ENCODE measurements around the gene ZNF550.
A peak's percentile ranks its signal among the peaks of the same experiment; 100 is the strongest.

The ZNF550 gene

DNA sequence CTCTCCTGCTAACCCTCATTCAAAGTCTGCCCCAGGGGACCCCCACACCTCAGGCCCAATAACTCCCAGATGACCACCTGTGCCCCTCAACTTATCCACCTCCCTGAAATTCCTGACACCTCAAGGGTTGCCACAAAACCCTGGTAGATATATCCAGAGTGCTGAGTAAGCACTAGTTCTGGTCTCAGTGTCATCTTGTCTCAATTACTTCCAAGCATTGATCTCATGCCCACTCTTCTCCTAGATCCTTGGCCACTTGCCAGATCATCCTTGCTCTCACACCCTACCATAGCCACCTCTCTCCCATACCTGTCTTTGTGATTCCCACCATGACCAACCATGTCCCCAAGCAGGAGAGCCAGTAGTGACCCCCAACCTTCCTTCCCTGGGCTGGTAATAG, 17.0 kb upstream of the ZNF550 start:
- no peak overlapping the region for H3K9ac ChIP-seq (ENCODE audit: low read length in 5 of 5)
- H3K4me3 ChIP-seq (ENCODE audit: low read depth in 1 of 5, low read length in 5 of 5): peak overlapping the region; percentile 32 to 93 (median 59)
- H3K9me3 ChIP-seq (ENCODE audit: control insufficient read depth in 5 of 5, low read length in 5 of 5): peaks cover 52 to 60% (median 59%) of the 10 kb centered on the region in 5 donors
- peaks cover 14 to 18% (median 16%) of the 10 kb centered on the region in 5 donors for H3K4me1 ChIP-seq (ENCODE audit: control insufficient read depth in 5 of 5, insufficient read depth in 5 of 5, low read length in 5 of 5)
- peaks cover 0 to 10% (median 0%) of the 10 kb centered on the region in 5 donors for H3K27me3 ChIP-seq (ENCODE audit: control insufficient read depth in 5 of 5, insufficient read depth in 4 of 5, low read length in 5 of 5)
- H3K36me3 ChIP-seq (ENCODE audit: control insufficient read depth in 5 of 5, insufficient read depth in 5 of 5, low read length in 5 of 5): peaks cover 32 to 53% (median 48%) of the 10 kb centered on the region in 5 donors
- H3K27ac ChIP-seq (ENCODE audit: low read depth, low read length): no peak overlapping the region

DNA sequence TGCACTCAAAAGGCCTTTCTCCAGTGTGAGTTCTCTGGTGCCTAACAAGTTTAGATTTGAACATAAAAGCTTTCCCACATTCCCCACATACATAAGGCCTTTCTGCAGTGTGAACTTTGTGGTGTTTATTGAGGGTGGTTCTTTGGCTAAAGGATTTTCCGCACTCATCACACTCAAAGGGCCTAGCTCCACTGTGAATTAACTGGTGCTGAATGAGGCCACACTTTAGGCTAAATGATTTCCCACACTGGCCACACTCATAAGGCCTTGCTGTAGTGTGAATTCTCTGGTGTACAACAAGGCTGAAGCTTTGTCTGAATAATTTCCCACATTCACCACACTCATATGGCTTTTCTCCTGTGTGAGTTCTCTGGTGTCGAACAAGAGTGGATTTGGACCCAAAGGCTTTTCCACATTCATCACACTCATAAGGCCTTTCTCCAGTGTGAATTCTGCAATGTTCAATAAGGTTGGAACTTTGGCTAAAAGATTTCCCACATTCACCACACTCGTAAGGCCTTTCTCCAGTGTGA, 12.8 kb upstream of the ZNF550 start:
- peaks cover 69 to 97% (median 93%) of the 10 kb centered on the region in 5 donors for H3K9me3 ChIP-seq (ENCODE audit: control insufficient read depth in 5 of 5, low read length in 5 of 5)
- peak overlapping the region; percentile 26 to 93 (median 45) for H3K4me3 ChIP-seq (ENCODE audit: low read depth in 1 of 5, low read length in 5 of 5)
- H3K36me3 ChIP-seq (ENCODE audit: control insufficient read depth in 5 of 5, insufficient read depth in 5 of 5, low read length in 5 of 5): peaks cover 33 to 58% (median 50%) of the 10 kb centered on the region in 5 donors

DNA sequence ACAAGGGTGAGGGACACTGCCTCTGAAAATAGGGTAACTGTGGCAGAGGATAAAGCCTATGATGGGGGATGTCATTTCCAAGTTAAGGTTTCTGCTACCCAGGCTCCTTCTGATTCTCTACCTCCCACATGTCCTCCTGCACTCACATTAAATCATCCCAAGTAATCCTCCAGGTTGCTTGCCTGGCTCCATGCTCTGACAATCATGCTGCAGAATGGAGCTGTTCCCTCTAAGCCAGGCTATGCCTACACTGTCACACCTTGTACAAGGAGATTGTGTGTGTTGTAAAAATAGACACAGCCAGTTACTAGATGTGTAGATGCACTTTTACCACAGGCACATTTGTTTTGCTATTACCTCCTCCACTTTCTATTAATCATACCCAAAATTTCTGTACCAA, 11.0 kb upstream of the ZNF550 start:
- H3K9me3 ChIP-seq (ENCODE audit: control insufficient read depth in 5 of 5, low read length in 5 of 5): peaks cover 71 to 98% (median 95%) of the 10 kb centered on the region in 5 donors
- peaks cover 33 to 45% (median 40%) of the 10 kb centered on the region in 5 donors for H3K36me3 ChIP-seq (ENCODE audit: control insufficient read depth in 5 of 5, insufficient read depth in 5 of 5, low read length in 5 of 5)
- H3K4me1 ChIP-seq (ENCODE audit: control insufficient read depth in 5 of 5, insufficient read depth in 5 of 5, low read length in 5 of 5): peaks cover 0 to 11% (median 0%) of the 10 kb centered on the region in 5 donors
- peak overlapping the region in 4 of 5 donors; percentile 10 to 93 (median 52) for H3K4me3 ChIP-seq (ENCODE audit: low read depth in 1 of 5, low read length in 5 of 5)
- H3K27ac ChIP-seq (ENCODE audit: low read depth, low read length): no peak overlapping the region
- peaks cover 0 to 10% (median 0%) of the 10 kb centered on the region in 5 donors for H3K27me3 ChIP-seq (ENCODE audit: control insufficient read depth in 5 of 5, insufficient read depth in 4 of 5, low read length in 5 of 5)
- no peak overlapping the region for H3K9ac ChIP-seq (ENCODE audit: low read length in 5 of 5)

More for the DNA sequence above, 12.8 kb upstream of the ZNF550 start:
- Histone ChIP-seq H3K27ac (ENCODE audit: low read depth, low read length) (no peak overlapping the region), H3K4me1 (ENCODE audit: control insufficient read depth in 5 of 5, insufficient read depth in 5 of 5, low read length in 5 of 5) (peaks cover 0 to 11% (median 2%) of the 10 kb centered on the region in 5 donors), H3K27me3 (ENCODE audit: control insufficient read depth in 5 of 5, insufficient read depth in 4 of 5, low read length in 5 of 5) (peaks cover 0 to 10% (median 0%) of the 10 kb centered on the region in 5 donors), H3K9ac (ENCODE audit: low read length in 5 of 5) (peak overlapping the region in 1 of 5 donors; percentile 91)

DNA sequence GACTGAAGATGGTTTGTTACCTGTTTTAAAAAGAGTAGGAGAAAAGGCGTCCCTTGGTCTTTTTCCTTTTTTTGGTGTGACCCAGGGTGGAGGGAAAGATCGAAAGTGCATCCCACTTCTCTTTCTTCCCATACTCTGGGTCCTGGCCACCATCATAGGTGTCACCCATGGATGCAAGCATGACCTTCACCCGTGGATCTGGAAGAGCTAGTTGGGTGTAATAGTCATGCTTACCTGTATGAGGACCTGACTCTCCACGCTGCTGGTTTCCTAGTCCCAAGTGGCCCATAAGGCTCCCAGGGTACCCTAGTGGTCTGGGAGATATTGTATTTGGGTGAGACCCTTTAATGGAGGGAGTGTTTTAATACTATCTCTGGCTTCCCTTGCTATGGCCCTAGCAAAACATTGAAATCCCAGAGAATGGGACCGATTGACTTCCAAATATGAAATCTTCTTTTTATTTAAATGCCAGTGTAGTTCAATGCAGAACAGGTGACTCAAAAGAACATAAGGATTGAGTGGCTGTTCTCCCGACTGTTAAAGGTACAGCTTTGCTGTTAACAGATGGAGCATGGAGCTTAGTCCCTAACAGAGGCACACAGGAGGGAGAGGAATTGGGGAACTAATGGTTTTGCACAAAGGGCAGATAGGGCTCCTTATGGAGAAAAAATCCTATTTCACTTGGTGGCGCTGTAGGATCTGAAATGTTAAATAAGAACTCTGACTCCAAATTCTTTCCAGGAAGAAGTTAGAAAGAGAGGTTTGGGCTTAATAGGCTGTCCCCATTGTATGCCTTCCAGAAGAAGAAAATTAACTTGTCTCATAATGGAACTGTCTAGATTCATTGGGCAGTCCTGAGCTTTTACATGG, 7.0 kb upstream of the ZNF550 start:
- Histone ChIP-seq H3K9ac (ENCODE audit: low read length in 5 of 5) (no peak overlapping the region), H3K9me3 (ENCODE audit: control insufficient read depth in 5 of 5, low read length in 5 of 5) (peaks cover 43 to 86% (median 66%) of the 10 kb centered on the region in 5 donors), H3K36me3 (ENCODE audit: control insufficient read depth in 5 of 5, insufficient read depth in 5 of 5, low read length in 5 of 5) (peaks cover 0 to 4% (median 1%) of the 10 kb centered on the region in 5 donors), H3K4me3 (ENCODE audit: low read depth in 1 of 5, low read length in 5 of 5) (peak overlapping the region; percentile 1 to 49 (median 22)), H3K4me1 (ENCODE audit: control insufficient read depth in 5 of 5, insufficient read depth in 5 of 5, low read length in 5 of 5) (no peaks in the 10 kb centered on the region), H3K27ac (ENCODE audit: low read depth, low read length) (no peak overlapping the region), H3K27me3 (ENCODE audit: control insufficient read depth in 5 of 5, insufficient read depth in 4 of 5, low read length in 5 of 5) (no peaks in the 10 kb centered on the region)

DNA sequence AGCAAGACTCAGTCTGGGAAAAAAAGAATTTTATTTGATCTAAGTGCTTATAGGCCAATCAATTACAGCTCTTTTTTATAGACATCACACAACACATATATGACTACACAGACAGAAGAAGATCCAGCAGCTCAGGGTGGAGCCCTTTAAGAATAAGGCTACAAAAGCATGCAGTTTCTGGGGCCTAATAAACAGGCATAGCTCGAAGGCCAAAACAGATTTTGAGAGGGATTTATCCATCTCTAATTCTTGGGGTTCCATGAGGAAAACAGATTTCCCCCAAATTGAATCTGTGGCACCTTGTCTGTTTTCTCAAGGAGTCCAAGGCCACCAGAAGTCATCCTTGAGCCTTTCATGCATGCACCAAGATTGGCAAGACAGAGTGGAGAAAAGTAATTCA, 3.9 kb upstream of the ZNF550 start:
- Histone ChIP-seq H3K27ac (ENCODE audit: low read depth, low read length) (no peak overlapping the region), H3K9me3 (ENCODE audit: control insufficient read depth in 5 of 5, low read length in 5 of 5) (peaks cover 29 to 57% (median 37%) of the 10 kb centered on the region in 5 donors), H3K27me3 (ENCODE audit: control insufficient read depth in 5 of 5, insufficient read depth in 4 of 5, low read length in 5 of 5) (no peaks in the 10 kb centered on the region), H3K4me3 (ENCODE audit: low read depth in 1 of 5, low read length in 5 of 5) (no peak overlapping the region), H3K4me1 (ENCODE audit: control insufficient read depth in 5 of 5, insufficient read depth in 5 of 5, low read length in 5 of 5) (peaks cover 4 to 20% (median 13%) of the 10 kb centered on the region in 5 donors), H3K9ac (ENCODE audit: low read length in 5 of 5) (no peak overlapping the region), H3K36me3 (ENCODE audit: control insufficient read depth in 5 of 5, insufficient read depth in 5 of 5, low read length in 5 of 5) (no peaks in the 10 kb centered on the region)

DNA sequence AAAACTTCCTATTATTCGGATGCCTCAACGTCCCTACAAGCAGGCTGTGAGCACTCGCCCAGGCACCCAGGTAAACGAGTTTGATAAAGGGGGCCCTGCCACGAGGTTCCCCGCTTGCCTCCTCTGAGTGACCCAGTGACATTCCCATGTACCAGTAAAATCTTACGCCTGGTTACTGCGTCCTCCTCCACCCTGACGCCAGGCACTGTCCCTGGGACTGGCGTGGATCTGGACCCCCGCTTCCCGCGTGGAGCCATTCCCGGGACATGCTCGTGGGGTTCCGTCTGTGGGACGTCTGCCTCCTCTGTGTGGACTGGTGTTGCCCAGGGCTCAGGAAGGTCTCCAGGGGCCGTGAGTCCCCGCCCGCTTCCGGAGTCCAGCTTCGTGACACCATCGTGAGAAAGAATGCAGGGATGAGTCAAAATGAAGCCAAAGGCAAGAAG, 407 bp upstream of the ZNF550 start:
- H3K27me3 ChIP-seq (ENCODE audit: control insufficient read depth in 5 of 5, insufficient read depth in 4 of 5, low read length in 5 of 5): no peaks in the 10 kb centered on the region
- peaks cover 4 to 31% (median 21%) of the 10 kb centered on the region in 5 donors for H3K4me1 ChIP-seq (ENCODE audit: control insufficient read depth in 5 of 5, insufficient read depth in 5 of 5, low read length in 5 of 5)
- H3K9me3 ChIP-seq (ENCODE audit: control insufficient read depth in 5 of 5, low read length in 5 of 5): peaks cover 5 to 31% (median 13%) of the 10 kb centered on the region in 5 donors
- peak overlapping the region; percentile 80 to 99 (median 96) for H3K4me3 ChIP-seq (ENCODE audit: low read depth in 1 of 5, low read length in 5 of 5)
- H3K9ac ChIP-seq (ENCODE audit: low read length in 5 of 5): peak overlapping the region in 4 of 5 donors; percentile 89 to 97 (median 93)
- peak overlapping the region; percentile 67 for H3K27ac ChIP-seq (ENCODE audit: low read depth, low read length)
- peaks cover 6 to 14% (median 14%) of the 10 kb centered on the region in 5 donors for H3K36me3 ChIP-seq (ENCODE audit: control insufficient read depth in 5 of 5, insufficient read depth in 5 of 5, low read length in 5 of 5)

DNA sequence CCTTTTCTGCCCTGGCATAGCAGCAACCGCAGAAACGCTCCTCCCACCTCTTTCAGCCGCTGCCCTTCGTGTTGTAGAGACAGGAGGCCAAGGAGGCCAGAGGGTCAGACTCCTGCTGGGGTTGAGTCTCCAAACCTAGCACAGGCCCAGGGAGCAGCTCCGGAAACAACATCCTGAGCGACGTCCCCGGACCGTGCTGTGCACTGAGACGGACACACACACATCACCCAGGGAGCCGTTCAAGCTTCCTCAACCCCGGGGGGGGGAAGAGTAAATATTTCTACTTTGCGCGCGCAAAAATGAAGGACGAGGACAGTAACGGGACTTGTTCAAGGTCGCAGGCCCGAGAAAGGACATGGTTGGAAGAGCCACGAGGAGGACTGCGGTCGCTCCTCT, 657 bp downstream of the ZNF550 start:
- Histone ChIP-seq H3K27ac (ENCODE audit: low read depth, low read length) (peak overlapping the region; percentile 67), H3K4me3 (ENCODE audit: low read depth in 1 of 5, low read length in 5 of 5) (peak overlapping the region; percentile 92 to 99 (median 96))

DNA sequence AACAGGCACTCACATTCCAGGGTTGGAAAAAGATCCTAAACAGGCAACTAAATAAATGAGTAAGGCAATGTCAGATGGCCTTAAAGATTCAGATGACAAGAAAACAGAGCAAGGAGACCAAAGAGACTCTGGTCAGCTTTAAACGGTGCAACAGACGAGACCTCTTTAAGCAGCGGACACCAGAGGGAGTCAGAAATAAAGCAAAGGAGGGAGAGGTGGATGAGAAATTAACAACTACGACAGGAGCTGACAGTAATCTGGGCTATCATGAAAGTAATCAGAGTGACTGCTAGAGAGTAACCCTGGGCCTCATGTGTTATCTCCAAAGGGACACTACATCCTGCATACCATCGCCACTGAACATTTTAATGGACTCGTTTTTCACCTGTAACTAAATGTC, 1.1 kb downstream of the ZNF550 start:
- no peak overlapping the region for H3K27ac ChIP-seq (ENCODE audit: low read depth, low read length)
- peaks cover 4 to 31% (median 21%) of the 10 kb centered on the region in 5 donors for H3K4me1 ChIP-seq (ENCODE audit: control insufficient read depth in 5 of 5, insufficient read depth in 5 of 5, low read length in 5 of 5)
- peak overlapping the region; percentile 92 to 99 (median 96) for H3K4me3 ChIP-seq (ENCODE audit: low read depth in 1 of 5, low read length in 5 of 5)
- peaks cover 3 to 30% (median 14%) of the 10 kb centered on the region in 5 donors for H3K9me3 ChIP-seq (ENCODE audit: control insufficient read depth in 5 of 5, low read length in 5 of 5)
- H3K36me3 ChIP-seq (ENCODE audit: control insufficient read depth in 5 of 5, insufficient read depth in 5 of 5, low read length in 5 of 5): peaks cover 11 to 30% (median 29%) of the 10 kb centered on the region in 5 donors
- H3K27me3 ChIP-seq (ENCODE audit: control insufficient read depth in 5 of 5, insufficient read depth in 4 of 5, low read length in 5 of 5): no peaks in the 10 kb centered on the region
- H3K9ac ChIP-seq (ENCODE audit: low read length in 5 of 5): peak overlapping the region in 4 of 5 donors; percentile 89 to 97 (median 93)

More for the DNA sequence above, 657 bp downstream of the ZNF550 start:
- peak overlapping the region; percentile 35 to 97 (median 89) for H3K9ac ChIP-seq (ENCODE audit: low read length in 5 of 5)
- H3K27me3 ChIP-seq (ENCODE audit: control insufficient read depth in 5 of 5, insufficient read depth in 4 of 5, low read length in 5 of 5): no peaks in the 10 kb centered on the region
- peaks cover 3 to 28% (median 14%) of the 10 kb centered on the region in 5 donors for H3K9me3 ChIP-seq (ENCODE audit: control insufficient read depth in 5 of 5, low read length in 5 of 5)
- H3K36me3 ChIP-seq (ENCODE audit: control insufficient read depth in 5 of 5, insufficient read depth in 5 of 5, low read length in 5 of 5): peaks cover 11 to 25% (median 24%) of the 10 kb centered on the region in 5 donors
- peaks cover 4 to 31% (median 21%) of the 10 kb centered on the region in 5 donors for H3K4me1 ChIP-seq (ENCODE audit: control insufficient read depth in 5 of 5, insufficient read depth in 5 of 5, low read length in 5 of 5)

DNA sequence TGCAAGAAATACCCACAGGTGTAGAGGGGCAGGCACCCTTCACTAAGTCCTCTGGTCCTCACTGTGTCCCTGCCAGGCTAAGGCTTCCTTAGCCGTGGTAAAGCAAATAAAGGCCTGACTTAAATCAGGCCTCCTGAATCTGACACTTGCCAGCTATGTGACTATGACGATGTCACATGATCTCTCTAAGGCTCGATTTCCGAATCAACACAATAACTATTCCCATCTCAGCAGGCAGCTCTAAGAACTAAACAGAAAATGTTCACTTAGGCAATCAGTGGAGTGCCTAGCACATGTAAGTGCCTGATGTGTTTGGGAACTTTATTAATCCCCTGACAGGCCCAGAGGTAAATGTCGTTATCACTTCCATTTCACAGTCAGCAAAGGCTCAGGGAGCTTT, 2.0 kb downstream of the ZNF550 start:
- peak overlapping the region in 1 of 5 donors; percentile 30 for H3K4me3 ChIP-seq (ENCODE audit: low read depth in 1 of 5, low read length in 5 of 5)
- peaks cover 8 to 35% (median 20%) of the 10 kb centered on the region in 5 donors for H3K9me3 ChIP-seq (ENCODE audit: control insufficient read depth in 5 of 5, low read length in 5 of 5)
- H3K4me1 ChIP-seq (ENCODE audit: control insufficient read depth in 5 of 5, insufficient read depth in 5 of 5, low read length in 5 of 5): peaks cover 4 to 31% (median 21%) of the 10 kb centered on the region in 5 donors
- H3K9ac ChIP-seq (ENCODE audit: low read length in 5 of 5): peak overlapping the region in 1 of 5 donors; percentile 12
- H3K27me3 ChIP-seq (ENCODE audit: control insufficient read depth in 5 of 5, insufficient read depth in 4 of 5, low read length in 5 of 5): no peaks in the 10 kb centered on the region
- no peak overlapping the region for H3K27ac ChIP-seq (ENCODE audit: low read depth, low read length)
- H3K36me3 ChIP-seq (ENCODE audit: control insufficient read depth in 5 of 5, insufficient read depth in 5 of 5, low read length in 5 of 5): peaks cover 15 to 39% (median 38%) of the 10 kb centered on the region in 5 donors
